ENCODE results near the gene WDR1.

DNA sequence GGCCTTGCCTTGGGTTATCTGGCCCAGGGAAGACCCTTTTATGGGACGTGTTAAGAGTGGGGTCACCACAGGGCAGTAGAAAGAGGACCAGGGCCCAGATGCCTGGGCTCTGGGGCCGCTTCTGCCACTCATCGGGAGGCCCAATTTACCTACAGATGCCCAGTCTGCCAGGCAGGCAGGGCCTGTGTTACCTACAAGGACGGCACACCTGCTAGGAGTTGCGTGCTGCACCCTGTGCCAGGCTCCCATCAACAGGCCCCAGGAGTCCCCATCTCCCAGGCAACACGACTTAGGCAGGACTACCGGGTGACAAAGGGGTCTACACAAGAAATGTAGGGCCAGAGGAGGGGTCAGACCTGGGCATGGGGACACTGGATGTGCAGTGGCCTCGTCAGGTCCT lies 34.6 kb downstream of the WDR1 start:
- TF ChIP-seq, protein P1, sequence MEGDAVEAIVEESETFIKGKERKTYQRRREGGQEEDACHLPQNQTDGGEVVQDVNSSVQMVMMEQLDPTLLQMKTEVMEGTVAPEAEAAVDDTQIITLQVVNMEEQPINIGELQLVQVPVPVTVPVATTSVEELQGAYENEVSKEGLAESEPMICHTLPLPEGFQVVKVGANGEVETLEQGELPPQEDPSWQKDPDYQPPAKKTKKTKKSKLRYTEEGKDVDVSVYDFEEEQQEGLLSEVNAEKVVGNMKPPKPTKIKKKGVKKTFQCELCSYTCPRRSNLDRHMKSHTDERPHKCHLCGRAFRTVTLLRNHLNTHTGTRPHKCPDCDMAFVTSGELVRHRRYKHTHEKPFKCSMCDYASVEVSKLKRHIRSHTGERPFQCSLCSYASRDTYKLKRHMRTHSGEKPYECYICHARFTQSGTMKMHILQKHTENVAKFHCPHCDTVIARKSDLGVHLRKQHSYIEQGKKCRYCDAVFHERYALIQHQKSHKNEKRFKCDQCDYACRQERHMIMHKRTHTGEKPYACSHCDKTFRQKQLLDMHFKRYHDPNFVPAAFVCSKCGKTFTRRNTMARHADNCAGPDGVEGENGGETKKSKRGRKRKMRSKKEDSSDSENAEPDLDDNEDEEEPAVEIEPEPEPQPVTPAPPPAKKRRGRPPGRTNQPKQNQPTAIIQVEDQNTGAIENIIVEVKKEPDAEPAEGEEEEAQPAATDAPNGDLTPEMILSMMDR (conservative IDR thresholded peaks at IDR 0.05) = no peak
- TF ChIP-seq ZFX (IDR thresholded peaks at IDR 0.05) = no peak

All from C4-2B (cell line).